Retinal pigment epithelial cell (primary cell): ENCODE results near the gene RPL12.

Source experiments
- DNase-seq: peaks from one replicate; pipeline ENCODE4 v3.0.0-alpha.2; 2010; ENCODE audit warnings: low read depth
- H3K4me3 ChIP-seq: 2 replicates; pipeline ENCODE4 v1.5.1; 2011; ENCODE audit warnings: mild to moderate bottlenecking, low read length, control low read depth, moderate library complexity
- TF ChIP-seq, protein P1 (sequence below): conservative IDR thresholded peaks from 2 replicates; pipeline ENCODE4 v1.5.1; 2011; ENCODE audit warnings: low read depth, low read length, control low read depth, inconsistent platforms

RPL12 gene

DNA sequence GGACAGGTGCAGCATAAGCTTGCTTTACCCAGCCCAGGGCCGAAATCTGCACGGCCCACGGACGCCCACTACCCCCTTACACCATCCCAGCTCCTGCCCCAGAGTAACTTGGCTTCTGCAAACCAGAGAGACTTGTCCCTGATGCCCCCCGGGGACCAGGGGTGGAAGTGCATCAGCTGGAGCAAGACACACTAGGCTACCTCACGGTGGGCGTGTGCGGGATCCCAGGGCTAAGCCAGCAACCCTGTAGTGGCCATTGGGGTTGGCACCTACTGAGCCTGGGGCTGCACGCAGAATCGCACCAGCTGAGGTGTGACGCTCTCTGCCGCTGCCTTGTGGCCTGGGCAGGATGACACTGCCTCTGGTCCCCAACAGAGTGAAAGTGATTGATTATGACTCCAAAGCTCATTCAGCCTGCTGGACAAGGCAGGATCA, 33.2 kb downstream of the RPL12 start:
- H3K4me3 ChIP-seq = no peak overlapping the region
- no peak for DNase-seq
- TF ChIP-seq, protein P1, sequence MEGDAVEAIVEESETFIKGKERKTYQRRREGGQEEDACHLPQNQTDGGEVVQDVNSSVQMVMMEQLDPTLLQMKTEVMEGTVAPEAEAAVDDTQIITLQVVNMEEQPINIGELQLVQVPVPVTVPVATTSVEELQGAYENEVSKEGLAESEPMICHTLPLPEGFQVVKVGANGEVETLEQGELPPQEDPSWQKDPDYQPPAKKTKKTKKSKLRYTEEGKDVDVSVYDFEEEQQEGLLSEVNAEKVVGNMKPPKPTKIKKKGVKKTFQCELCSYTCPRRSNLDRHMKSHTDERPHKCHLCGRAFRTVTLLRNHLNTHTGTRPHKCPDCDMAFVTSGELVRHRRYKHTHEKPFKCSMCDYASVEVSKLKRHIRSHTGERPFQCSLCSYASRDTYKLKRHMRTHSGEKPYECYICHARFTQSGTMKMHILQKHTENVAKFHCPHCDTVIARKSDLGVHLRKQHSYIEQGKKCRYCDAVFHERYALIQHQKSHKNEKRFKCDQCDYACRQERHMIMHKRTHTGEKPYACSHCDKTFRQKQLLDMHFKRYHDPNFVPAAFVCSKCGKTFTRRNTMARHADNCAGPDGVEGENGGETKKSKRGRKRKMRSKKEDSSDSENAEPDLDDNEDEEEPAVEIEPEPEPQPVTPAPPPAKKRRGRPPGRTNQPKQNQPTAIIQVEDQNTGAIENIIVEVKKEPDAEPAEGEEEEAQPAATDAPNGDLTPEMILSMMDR = peak; percentile 44

DNA sequence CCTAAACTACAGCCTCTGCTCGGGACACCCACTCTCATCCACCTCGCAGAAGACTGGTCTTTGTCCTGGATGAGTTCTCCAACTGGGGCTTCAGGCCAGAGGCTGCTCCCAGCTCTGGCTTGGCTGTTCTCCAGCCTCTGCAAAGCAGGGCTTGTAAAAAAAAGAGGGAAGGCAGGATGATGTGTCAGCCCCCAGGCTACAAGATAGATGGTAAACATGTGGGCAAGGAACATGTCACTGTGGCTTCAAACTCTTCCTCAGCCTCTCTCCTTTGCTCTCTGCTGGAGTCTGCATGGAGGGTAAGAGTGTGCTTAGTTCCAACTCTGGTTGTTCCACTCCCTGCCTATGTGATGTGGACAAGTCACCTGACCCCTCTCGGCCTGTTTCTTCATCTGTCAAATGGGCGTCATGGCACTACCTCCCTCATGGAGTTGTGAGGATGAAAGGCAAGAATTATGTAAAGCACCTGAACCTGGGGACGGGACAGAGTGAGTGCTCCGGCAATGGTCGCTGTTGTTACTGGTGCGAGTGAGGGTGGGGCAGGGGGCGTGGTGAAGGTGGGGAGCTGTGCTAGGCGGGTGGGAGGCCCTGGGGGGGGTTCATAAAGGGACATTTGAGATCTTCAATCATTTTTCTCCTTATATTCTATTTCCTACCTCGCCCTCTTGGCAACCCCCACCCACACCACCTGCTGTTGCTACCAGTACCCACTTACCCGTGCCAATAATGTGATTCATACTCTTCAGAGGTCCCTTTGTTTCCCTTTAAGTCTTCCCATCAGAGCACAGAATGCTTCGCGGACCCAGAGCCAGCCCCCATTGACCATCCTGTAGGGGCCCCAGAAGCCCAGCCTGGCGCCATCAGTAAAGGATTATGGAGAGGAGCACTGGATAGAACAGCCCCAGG, 33.8 kb downstream of the RPL12 start:
- TF ChIP-seq, protein P1 = no peak
- no peak for DNase-seq
- H3K4me3 ChIP-seq = no peak overlapping the region

DNA sequence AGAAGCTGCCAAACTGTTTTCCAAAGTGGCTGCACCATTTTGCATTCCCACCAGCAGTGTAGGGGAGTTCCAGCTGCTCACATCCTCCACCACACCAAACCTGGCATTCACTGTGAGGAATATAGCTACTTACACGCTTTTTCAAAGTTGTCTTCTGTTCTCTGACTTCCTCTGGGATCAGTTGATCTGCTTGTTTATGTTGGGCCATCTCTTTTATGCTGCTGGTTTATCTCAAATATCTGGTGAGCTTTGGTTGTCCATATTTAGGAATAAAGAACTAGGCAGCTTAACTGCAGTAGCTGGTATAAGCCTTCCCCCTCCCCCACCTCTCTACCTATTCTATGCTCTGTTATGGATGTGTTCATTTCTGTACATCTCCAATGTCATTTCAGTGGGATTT, 35.5 kb downstream of the RPL12 start:
- H3K4me3 ChIP-seq = no peak overlapping the region
- TF ChIP-seq, protein P1 = no peak
- no peak for DNase-seq

DNA sequence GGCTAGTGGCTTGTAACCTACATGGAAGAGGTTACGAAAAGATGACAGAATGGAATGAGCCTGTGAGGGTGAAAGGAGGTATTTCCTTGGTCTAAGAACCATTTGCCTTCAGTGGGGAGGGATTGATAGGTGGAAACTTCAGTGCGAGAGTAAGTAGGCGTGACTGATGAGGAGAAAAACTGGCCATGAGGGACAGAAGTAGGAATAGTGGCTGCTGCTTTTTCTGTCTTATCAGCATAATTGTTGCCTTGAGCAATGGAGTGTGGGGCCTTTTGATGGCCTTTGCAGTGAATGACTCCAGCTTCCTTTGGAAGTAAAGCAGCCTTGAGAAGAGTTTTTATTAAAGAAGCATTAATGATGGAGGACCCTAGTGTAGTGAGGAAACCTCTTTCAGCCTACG, 36.1 kb downstream of the RPL12 start:
- H3K4me3 ChIP-seq = no peak overlapping the region
- DNase-seq = no peak
- TF ChIP-seq, protein P1 = no peak

DNA sequence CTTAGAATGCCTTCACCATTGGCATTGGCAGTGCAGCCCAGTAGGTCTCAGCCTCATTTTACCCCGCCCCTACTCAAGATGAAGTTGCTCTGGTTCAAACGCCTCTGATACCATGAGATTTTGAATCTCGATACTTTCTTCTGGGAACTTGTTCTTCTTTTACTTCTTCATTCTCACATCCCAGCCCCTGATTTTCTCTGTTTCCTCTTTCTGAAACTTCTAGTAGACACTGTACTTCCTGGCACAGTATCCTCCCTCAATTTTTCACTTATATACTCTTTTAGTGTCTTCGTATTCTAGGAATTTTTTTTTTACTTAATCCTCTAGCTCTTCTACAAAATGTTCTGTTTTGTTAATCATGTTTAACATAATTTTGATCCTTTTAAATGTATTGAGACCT, 40.1 kb downstream of the RPL12 start:
- TF ChIP-seq, protein P1 = no peak
- H3K4me3 ChIP-seq = no peak overlapping the region
- DNase-seq = no peak

DNA sequence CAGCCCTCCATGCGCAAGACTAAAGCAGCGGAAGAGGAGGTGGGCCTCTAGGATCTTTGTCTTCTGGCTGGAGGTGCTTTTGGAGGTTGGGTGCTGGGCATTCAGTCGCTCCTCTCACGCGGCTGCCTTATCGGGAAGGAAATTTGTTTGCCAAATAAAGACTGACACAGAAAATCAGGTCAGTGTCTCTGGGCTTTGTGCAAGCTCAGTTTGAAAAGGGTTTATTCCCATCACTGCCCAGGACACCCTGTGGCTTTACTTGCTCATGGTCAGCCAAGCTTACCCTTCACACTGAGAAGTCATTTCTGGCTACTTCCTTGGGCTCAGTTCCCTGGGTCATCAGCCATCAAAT, 43.7 kb downstream of the RPL12 start:
- TF ChIP-seq, protein P1 = no peak
- no peak overlapping the region for H3K4me3 ChIP-seq
- DNase-seq = no peak
